GM21717 (cell line): ENCODE data around the gene CYB5R4.
A peak's percentile ranks its signal among the peaks of the same experiment; 100 is the strongest.
"Not testable (repeated sequence)": the region's sequence is repeated elsewhere in the genome, so short reads cannot be mapped to it uniquely, and the experiment has no call there.

Source experiments
- ATAC-seq: cut with Tn5 transposase; IDR thresholded peaks from one replicate; pipeline ENCODE4 v1.9.1; 2021; ENCODE audit warnings: mild to moderate bottlenecking, moderate library complexity; ENCODE audit not compliant: unreplicated experiment

Gene CYB5R4

DNA sequence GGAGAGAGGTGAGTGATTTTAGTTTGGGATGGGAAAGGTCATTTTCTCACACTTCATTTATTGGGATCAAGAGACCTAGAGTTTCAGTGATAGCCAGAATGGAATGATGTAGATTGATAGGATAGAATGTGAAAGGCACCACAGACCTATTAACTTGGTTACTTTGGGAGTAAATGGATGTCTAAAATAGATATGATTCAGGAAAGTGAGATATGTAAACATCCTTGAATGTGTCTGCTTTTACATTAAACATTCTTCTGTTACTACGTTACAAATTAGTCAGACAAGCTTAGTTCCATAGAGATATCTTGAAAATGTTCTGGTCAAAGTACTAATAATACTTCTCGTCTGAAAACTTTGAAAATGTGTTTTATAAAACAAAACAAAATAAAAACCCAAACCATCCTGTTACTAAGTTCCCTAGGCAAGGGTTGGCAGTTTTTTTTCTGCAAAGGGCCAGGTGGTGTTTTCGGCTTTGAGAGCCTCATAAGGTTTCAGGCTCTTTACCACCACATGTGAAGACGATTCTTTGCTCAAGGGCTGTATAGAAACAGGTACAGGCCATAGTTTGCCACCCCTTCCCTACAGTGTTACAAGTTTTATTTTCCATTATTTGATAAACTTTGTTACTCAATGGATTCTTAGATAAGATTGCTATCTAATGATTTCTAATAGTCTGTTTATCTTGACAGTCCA is 3.4 kb downstream of the CYB5R4 start:
- ATAC-seq, result no peak

DNA sequence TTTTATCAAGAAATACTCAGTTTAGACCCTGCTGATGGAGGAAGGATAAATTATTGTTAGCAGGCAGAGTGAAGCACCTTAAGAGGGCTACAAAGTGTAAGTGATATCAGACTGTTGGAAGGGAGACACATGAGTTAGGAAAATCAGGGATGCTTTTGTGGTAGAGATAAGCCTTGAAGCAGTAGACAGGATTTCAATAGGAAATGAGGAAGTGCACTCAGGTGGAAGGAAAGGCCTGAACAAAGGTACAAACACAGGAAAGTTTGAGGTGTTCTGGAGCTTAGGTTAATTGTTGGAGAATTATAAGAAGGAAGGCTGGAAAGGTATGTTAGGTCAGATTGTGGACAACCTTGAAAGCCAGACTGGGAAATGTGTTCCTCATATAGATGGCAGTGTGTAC is 7.6 kb downstream of the CYB5R4 start:
- no peak for ATAC-seq

DNA sequence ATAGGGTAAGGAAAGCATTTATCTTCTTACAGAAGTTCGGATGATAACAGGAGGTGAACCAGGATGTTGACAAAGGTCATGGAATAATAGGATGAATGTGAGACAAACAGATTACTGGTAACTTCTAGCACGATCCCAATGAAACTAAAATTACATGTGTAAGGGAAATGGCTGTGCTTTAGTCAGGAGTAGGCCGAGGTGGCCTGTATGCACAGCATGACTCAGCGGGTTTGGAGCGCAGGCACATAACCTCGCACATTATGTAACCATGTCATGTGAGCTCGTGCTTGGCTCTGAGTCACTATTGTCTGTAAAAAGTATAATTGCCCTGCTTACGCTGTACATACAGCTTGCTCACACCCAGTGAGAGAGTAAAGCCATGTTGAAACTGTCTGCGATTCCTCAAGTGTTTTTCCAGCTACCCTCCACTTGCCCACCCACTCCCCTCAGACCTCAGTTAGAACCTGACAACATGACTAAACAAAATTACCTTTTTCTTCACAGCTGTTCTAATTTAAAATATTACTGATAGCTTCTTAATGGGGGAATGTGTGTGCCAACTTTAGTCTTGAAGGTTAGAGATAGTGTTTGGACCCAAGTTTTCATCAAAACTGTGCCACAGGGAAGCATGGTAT is 8.2 kb downstream of the CYB5R4 start:
- no peak for ATAC-seq

DNA sequence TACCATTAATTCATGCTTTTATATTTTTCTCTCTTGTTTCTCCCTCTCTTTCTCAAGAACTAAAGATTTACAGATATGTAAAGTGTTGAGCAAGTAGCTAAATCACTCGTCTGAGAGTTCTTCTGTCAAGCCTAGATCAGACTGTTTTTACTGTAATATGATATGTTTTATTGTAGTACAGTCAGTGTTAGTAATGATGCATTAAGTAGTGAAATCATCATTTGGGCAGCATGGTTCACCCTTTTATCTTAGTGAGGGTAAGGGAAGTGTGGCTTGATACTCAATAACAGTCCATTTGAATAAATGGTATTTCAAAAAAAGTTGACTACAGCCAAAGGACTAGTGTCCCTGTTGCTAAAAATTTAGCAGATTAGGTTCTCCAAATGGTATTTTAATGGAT is 9.2 kb downstream of the CYB5R4 start:
- no peak for ATAC-seq

DNA sequence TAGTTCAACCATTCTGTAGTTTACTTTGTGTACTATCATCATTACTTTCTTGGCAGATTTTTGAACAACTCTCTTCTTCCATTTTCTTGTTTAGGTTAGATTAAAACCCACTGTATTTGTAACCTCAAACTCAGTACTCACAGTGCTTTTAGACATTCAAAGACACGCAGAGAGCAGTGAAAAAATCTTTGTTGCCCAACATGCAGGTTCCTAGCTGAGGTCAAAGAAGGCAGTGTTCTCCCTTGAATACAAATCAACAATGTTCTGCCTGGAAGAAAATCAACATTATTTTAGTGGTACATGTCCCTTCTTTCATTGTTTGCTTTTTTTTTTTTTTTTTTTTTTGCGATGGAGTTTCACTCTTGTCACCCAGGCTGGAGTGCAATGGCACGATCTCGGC is 11.2 kb downstream of the CYB5R4 start:
- no peak for ATAC-seq

DNA sequence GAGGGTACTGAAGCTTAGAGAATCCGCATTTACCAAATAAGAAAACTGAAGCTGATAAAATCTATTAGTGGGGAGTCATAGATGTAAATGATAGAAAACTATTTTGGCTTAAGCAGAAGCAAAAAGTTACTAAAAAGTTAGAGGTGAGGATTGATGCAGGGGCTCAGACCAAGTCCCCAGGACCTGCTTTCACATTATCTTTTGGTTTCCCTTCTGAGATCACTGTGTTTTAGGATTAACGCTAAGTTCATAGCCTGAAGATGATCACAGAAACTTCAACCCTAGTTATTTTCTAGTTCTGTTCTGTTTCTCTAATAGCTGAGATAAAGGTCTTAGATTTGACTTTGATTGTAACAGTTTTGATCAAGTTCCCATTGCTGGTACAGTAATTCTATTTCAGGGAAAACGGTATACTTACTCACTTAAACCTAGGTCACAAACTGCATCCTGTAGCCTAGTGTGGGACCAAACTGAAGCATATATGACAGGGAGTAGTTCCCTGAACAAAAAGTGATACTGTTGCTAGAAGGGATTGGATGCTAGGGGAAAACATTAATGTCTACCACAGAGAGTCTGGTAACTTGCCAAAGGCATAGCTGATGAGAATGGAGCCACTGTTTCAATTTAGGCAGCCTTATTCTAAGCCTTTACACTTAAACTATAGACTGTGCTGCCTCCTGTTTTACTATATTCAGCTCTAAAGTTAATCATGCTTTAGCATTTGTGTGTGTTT is 13.1 kb downstream of the CYB5R4 start:
- ATAC-seq, result no peak

DNA sequence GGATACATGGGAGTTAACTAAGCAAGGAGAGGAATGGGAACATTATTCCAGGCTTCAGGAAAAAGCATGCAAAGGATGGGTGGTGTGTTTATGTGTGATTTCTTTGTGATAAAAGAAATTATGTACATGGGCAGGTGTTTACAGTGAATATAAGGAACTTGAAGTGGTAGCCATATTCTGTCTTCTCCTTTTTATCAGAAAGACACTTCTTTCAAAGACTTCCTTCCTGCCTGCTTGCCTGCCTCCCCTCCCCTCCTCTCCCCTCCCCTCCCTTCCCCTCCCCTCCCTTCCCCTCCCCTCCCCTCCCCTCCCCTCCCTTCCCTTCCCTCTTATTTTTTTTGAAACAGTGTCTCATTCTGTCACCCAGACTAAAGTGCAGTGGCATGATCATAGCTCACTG is 14.4 kb downstream of the CYB5R4 start:
- ATAC-seq, result no peak

DNA sequence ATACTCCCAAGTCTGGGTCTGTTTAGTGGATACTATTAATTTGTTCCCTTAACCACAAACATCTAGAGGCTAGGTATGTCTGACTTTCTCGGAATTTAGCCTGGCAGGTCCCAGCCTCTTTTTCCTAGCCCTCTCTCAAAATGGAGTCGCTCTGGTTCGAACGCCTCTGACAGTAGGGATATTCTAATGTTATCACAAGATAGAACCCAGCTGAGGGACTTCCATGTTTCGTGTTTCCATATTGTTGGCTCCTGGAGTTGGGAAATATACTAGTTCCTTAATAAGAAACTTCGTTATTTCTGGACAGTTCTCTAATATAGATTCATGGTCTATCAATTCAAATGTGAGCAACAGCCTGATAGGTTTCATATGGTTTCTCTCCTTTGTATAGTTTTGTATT is 16.4 kb downstream of the CYB5R4 start:
- no peak for ATAC-seq

DNA sequence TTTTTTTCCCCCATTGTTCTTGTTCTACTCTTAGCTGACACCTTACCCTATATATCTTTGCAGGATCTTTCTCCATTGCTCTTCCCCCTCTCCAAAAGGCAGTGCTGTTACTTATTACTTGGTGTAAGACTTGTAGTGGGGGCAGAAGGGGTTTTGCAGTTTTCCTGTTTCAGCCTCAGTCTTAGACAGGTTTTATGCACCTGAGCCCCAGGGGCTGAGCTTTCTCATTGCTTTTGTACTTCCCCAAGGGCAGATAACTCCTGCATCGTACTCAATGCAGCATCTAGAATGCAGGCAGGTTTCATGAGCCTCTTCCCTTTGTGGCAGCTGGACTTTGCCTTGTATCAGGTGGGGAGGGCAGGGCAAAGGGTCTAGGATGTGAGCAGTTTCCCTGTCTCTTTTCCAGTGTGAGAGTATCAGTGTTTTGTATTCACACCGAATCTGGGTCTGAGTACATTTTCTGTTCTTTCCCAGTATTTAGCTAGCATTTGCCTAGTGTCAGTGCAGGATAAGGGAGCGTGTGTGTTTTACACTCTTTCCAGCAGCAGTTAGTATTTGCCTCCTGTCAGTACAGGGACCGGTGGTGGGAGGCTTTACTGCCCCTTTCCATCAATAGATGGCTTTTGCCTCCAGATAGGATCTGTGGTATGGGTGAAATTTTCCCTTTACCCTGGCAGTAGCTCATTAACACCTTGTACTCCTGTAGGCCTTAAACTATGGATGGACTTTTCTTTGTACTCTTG is 19.6 kb downstream of the CYB5R4 start:
- ATAC-seq, result no peak

DNA sequence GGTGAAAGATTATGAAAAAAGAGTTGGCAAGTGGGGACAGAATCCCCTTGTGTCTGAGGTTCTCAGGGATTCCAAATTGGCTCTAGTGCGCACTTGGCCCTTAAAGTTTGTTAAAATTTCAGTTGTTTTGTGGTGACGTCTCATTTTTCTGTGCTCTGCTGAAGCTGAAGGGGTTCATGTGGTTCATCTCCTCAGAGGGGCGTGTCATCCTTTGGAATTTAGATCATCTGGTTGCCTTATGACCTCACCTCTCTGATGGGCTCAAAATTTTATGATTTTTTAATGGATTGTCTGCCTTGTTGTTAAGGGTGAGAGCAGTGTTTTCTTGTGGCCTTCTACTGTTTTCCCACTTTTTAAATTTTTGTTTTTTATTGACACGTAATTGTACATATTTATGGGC is 20.3 kb downstream of the CYB5R4 start:
- no peak for ATAC-seq

DNA sequence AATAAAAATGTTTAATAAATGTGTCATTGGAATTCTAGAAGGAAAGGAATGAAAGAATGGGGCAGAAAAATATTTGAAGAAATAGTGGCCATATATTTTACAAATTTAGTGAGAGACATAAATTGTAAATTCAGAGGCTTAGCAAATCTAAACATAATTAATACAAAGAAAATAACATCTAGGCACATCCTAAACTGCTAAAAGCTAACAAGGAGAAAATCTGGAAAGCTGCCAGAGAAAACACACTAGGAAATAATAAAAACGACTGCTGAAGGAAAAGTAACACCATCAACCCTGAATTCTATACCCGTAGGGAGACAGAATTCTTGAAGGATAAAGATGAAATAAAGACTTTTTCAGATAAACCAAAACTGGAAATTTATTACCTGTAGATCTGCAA is 23.8 kb downstream of the CYB5R4 start:
- no peak for ATAC-seq

DNA sequence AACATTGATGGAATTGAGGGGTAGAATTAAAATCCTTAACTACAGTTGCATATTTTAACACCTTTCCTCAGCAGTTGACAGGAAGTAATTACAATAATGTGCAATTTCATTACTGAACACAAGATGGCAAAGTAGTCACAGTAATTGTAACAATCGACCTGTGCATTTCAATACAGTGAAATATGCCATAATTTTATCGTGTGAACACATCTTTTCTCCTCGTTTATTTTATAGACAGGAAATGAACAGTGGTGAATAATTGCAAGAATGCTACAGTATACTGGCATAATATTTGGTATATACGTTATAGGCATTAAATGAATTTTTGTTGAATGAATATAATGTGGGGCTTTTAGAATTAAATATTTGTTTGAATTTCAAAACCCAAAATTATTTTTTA is 25.0 kb downstream of the CYB5R4 start:
- peak; percentile 94 for ATAC-seq

DNA sequence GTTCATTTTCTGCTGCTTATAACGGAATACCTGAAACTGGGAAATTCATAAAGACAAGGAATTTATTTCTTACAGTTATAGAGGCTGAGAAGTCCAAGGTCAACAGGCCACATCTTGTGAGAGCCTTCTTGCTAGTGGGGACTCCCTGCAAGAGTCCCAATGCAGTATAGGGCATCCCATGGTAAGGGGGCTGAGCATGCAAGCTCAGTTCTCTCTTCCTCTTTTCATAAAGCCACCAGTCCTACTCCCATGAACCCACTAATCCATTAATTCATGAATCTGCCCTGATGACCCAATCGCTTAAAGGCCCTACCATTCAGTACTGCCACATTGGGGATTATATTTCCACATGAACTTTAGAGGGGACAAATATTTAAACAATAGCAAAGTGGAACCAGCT is 26.5 kb downstream of the CYB5R4 start:
- ATAC-seq, result no peak

DNA sequence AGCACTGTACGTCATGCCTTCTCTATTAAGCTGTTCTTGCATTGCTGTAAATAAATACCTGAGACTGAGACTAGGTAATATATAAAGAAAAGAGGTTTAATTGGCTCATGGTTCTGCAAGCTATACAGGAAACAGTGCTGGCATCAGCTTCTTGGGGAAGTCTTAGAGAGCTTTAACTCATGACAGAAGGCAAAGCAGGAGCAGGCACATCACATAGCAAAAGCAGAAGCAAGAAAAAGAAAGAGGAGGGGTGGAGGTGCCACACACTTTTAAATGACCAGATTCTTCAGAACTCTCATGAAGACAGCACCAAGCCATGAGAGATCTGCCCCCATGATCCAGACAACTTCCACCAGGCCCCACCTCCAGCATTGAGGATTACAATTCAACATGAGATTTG is 30.1 kb downstream of the CYB5R4 start:
- ATAC-seq, result no peak

DNA sequence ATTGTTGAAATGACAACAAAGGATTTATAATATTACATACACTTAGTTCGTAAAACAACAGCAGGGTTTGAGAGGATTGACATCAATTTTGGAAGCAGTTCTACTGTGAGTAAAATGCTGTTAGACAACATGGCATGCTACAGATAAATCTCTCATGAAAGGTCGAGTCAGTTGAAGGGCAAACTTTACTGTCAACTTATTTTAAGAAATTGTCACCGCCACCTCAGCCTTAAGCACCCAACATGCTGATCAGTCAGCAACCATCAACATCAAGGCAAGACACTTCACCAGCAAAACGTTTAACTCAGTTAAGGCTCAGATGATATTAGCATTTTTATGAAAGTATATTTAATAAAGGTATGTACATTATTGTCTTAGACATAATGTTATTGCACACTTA is 31.0 kb downstream of the CYB5R4 start:
- no peak for ATAC-seq

DNA sequence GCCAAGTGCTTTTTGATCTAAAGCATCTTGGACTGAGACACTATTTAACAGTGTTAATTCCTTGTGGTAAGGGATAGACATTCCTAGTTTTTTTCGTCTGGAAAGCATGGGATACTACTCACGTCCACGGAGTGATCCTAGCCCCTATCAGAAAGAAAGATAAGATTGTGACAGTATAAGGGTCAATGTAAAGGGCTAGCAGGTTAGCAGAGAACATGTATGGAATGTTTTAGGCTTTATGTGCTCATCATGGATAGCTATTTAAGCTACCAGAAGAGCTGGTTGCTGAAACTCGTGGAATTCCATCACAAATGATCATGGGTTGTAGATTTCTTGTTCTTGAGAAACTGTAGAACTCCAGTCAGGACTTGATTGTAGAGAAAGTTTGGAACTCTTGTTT is 32.1 kb downstream of the CYB5R4 start:
- ATAC-seq, result no peak

DNA sequence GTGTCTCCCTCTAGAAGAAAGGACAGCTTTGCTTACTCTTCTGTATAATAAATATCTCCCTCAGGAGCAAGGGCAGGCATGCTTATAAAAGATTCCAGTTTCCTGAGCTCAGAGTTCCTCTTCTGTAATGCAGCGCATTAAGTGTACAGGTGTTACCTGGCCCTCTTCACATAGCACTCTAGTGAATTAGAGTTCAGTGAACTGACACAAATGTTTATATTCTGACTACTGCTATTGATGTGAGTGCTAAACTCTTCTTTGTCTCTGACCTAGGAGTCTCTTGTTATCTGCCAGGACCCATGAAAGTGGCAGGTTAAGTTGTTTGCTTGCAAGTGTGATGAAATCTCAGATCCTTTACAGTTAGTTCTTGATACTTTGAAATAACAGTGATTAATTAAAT is 33.5 kb downstream of the CYB5R4 start:
- no peak for ATAC-seq

DNA sequence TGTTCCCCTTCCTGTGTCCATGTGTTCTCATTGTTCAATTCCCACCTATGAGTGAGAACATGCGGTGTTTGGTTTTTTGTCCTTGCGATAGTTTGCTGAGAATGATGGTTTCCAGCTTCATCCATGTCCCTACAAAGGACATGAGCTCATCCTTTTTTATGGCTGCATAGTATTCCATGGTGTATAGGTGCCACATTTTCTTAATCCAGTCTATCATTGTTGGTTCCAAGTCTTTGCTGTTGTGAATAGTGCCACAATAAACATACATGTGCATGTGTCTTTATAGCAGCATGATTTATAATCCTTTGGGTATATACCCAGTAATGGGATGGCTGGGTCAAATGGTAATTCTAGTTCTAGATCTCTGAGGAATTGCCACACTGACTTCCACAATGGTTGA is 37.6 kb downstream of the CYB5R4 start:
- not testable (repeated sequence) for ATAC-seq

DNA sequence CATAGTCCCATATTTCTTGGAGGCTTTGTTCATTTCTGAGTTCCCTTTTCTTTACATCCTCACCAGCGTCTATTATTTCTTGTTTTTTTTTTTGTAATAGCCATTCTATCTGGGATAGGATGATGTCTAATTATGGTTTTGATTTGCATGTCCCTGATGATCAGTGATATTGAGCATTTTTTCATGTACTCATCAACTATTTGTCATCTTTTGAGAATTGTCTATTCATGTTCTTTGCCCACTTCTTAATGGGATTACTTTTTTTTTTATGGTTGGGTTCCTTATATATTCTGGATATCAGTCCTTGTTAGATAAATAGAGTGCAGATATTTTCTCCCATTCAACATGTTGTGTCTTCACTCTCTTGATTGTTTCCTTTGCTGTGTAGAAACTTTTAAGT is 42.1 kb downstream of the CYB5R4 start:
- ATAC-seq, result no peak

DNA sequence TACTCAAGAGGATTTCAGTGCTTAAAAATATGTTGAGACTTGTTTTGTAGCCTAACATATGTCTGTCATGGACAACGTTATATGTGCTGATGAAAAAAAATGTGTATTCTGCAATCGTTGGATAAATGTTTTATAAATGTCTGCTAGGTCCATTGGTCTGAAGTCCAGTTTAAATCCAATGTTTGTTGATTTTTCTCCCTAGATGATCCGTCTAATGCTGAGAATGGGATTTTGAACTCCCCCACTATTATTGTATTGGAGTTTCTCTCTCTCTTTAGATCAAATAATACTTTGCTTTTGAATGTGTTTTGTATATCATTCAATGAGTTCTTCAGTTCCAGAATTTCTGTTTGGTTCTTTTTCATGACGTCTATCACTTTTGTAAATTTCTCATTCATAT is 44.9 kb downstream of the CYB5R4 start:
- no peak for ATAC-seq

DNA sequence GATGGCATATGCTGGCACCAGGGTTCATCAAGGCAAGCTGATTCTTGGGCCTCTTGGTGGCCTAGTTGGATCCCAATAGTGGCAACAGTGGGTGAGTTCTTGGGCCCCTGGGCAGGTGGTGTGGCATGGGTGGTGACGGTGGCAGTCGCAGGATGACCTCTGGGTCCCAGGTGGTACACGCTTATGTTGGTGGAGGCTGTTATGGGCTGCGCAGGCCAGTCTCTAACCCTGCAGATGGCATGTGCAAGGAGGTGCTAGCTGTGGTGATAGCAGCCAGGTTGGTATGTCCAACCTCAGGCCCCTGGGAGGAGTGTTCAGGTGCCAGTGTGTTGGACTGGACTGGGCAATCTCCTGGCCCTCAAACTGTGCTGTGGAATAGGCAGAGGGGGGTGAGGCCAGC is 46.2 kb downstream of the CYB5R4 start:
- no peak for ATAC-seq
